DMS53 treated with DMSO at 0.1 percent for 48 hours (cell line): Measurements from ENCODE around the gene NADSYN1.
A peak's percentile ranks its signal among the peaks of the same experiment; 100 is the strongest.

Experiments
- DNase-seq: peaks from one replicate; lab custom pipeline; 2025; ENCODE audit not compliant: unreplicated experiment; lab: John Stamatoyannopoulos, UW

NADSYN1 gene

DNA sequence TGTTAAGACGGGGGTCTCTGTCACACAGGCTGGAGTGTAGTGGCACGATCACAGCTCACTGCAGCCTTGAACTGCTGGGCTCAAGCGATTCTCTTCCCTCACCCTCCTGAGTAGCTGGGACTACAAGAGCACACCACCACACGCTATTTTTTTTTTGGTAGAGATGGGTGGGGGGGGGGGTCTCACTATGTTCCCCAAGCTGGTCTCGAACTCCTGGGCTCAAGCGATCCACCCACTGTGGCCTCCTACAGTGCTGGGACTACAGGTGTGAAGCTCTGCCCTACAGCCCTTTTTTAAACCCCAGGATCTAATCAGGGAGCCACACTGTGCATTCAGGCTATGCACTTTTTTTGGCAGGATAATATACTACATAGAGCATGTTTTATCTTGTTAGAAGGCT, 3.4 kb upstream of the NADSYN1 start:
- no peak for DNase-seq

DNA sequence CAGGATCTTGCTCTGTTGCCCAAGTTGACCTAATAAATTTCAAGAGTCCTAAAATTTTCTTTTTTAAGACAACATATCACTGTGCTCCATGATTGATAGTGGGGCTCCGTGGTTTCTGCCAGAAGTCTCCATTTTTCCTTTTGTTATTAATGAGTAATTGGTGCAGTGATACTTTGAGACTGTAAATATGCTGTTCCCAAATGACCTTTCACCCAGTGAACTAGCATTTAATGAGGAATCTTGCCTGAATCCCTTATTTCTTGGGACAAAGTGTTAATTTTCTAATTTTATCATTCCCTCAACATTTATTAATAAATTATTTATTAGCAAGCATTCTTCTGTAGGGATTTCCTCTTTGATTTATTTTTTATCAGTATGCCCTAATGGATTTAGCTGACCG, 2.5 kb upstream of the NADSYN1 start:
- no peak for DNase-seq

DNA sequence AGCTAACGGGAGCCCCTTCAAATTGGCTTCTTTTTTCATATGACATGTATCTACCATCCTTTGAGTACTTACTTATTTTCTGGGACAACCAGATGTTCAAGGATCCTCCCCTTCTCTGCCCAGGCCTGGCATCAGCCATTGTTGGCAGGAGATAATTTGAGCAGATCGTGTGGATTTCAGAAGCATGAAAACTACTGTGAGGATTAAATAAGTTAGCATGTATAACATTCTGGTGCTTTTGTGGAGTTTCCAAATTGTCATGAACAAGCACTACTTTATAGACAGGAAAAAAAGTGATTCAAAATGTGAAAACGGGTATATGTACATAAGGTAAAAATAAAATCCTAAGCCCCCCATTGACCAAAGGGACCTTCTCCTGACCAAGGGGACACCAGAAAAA, 2.1 kb upstream of the NADSYN1 start:
- no peak for DNase-seq

DNA sequence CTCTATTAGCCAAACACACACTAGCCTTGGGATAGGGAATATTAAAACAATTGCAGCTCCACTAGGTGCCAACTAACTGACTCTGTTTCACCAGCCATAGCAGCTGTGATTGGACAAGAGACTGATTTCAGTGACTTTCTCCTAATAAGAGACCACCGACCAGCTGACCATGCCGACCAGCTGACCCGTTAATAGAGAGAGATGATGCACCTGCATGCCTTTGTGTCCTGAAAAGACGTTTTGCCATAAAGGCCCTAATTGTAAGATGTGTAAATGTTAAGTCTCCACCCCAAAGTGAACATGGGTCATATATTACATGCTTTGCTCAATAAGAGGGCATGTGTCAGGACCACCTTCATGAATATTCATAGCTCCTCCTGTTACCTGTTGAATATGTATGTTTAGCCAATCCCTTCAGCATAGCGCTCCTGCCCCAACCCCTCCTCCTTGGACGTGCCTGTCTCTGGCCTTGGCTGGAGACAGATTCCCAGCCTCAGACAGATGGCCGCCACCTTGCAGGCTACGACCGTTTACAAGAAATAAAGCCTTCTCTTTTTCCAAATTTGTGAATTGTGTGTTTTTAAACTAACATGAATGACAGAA, 1.3 kb upstream of the NADSYN1 start:
- peak; percentile 62 for DNase-seq

DNA sequence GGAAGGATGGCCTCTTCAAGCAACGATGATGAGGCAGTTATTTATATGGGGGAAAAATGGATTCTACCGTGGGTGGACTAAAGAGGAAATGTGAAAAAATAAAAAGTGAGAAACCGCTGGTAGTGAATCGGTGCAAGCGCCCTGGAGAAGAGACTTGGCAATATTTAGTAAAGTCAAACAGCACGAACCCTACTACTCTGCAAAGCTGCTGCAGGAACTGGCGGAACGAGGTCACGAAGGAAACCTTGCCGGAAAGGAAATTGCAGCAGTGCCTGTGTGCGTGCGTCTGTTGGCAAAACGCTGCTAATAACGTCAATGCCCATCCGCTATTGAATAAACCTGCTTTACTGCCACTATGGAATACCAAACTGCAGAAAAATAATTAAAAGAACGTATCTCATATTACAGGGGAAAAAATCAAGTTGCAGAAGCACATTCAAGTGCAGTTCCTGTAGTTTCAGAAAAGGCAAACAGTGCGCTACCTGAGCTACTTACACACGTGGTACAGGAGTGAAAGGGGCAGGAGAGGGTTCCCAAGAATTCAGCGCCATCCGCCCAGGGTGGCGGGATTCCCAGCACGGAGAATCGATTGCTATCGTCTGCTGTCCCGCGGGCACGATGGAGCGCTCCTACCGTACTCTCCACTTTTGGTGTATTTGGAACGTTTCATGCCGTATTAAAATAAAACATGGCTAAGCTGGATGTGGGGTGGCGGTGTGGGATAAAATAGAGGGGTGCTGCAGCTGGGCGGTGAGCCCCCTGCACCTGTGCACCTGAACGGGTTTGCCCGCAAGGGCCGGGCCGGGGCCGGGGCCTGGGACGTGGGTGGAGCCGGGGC, 585 bp upstream of the NADSYN1 start:
- DNase-seq, result peak; percentile 91

DNA sequence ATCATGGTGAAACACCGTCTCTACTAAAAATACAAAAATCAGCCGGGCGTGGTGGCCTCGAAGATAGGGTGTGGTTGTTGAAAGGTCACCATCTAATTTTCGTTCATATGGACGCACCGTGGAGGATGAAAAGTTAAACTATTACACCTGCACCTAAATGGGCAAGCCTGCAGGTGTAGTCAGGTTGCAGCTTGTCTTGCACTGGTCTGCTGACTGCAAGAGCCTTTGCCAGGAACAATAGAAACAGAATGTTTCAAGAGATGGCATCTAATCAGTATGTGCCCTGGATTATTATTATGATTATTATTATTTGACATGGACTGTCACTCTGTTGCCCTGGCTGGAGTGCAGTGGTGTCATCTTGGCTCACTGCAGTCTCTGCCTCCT, 908 bp downstream of the NADSYN1 start:
- DNase-seq, result no peak

DNA sequence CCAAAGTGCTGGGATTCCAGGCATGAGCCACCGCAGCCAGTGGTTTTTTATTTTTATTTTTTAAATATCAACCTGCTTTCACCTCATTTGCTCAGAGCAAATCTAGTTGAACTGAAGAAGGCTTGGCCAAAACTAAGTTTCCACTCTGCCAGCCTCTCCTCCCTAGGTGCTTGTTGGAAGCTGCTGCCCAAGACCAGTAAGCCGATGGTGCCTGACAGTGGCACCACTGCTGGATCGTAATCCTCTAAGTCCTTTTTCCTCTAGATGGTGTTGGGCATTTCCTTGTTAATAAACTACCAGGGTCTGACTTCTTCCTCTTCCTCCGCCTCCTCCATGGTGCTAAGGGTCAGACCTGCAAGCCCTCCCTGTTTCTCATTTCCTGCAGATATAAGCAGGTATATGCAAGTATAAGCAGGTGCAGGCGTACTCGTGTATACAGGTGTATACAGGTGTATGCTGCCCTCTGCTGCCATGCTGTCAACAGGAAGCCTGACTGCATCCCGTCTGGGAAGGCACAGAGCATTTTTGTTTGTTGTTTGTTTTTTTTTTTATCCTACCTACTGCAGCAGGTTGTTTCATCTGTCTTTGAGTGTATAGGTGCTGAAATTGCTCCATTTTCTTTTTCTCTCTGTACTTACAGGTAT, 1.6 kb downstream of the NADSYN1 start:
- peak; percentile 25 for DNase-seq

DNA sequence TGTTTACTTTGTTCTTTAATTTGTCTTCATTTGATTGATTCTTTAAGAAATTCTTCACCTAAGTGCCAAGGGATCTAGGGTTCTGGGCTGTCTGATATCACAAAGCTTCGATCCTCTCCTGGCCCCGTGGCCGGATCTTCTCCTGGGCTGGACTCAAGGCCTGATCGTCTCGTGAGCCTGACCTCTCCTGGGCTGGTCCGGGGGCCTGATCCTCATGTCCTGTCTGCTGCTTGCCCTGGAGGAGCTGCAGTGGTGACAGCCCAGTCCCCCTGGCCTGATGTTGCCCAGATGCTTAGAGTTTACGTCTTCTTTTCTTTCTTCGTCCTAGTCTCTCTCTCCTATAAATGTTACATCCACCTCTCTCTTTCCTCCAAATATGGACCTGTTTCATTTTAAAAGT, 3.3 kb downstream of the NADSYN1 start:
- DNase-seq, result no peak

DNA sequence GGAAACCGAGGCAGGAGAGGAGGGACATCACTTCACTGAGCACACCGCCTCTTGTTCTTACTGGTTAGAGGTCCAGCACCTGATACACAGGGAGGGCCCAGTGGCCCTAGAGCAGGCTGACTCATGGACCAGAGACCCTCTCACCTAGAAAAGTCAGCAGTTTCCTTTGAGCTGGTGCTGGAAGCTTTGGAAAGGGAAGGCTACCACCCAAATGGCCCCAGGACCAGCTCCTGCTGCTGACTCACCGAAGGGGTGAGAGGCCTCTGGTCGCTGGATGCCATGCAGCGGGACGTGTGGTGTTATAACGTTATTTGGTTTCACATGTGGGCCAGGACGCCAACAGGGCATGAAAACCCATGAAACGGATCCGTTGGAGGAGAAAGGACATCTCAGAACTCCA, 3.8 kb downstream of the NADSYN1 start:
- no peak for DNase-seq

DNA sequence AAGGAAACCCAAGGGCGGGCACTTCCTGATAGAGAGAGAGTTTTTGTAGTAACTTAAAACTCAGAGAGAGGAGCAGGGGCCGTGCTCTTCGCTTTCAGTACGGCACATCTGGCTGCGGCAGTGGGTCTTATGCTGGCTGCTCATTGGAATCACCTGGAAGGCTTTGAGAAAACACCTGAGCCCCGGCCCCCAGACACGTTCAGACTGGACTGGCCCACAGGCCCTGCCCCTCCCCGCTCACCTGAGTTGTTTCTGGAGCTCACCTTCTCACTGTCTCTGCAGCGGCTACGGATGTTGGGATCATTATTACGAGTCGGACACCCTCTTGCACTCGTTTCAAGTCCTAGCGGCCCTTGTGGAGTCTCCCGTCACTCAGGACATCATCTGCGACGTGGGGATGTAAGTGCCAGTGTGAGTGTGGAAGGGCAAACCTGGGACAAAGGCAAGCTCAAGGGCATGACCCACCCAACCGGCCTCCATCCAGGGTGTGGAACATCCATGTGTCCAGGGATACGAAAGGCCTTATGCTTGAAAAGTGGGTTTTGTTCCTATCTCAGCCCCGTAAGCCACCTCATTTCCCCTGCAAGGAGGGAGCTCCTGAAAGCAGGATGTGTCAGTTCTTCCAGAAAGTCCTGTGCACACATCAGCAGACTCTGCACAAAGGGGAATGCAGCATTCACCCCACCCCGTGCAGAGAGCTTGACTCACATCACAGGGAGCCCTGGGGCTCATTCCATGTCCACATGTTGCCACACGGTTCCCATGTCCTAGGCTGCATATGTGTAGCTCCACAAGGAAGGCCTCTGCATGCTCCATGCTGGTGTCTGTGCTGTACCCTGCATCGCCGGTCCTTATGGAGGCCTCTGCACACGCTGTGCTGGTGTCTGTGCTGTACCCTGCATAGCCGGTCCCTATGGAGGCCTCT, 5.4 kb downstream of the NADSYN1 start:
- DNase-seq, result no peak

DNA sequence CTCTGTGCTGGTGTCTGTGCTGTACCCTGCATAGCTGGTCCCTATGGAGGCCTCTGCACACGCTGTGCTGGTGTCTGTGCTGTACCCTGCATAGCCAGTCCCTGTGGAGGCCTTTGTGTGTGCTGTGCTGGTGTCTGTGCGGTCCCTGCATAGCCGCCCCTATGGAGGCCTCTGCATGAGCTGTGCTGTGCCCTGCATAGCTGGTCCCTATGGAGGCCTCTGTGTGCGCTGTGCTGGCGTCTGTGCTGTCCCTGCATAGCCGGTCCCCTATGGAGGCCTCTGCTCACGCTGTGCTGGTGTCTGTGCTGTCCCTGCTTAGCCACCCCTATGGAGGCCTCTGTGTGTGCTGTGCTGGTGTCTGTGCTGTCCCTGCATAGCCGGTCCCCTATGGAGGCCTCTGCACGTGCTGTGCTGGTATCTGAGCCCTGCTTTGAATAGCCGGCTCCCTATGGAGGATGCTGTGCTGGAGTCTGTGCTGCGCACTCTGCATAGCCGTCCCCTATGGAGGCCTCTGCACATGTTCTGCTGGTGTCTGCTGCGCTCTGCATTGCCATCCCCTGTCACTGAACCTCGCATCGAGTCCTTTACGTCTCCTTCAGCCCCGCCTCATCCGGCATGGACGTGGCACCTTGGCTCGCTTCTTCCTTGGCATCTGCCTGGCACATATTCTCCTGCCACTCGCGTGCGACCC, 6.2 kb downstream of the NADSYN1 start:
- DNase-seq, result no peak

DNA sequence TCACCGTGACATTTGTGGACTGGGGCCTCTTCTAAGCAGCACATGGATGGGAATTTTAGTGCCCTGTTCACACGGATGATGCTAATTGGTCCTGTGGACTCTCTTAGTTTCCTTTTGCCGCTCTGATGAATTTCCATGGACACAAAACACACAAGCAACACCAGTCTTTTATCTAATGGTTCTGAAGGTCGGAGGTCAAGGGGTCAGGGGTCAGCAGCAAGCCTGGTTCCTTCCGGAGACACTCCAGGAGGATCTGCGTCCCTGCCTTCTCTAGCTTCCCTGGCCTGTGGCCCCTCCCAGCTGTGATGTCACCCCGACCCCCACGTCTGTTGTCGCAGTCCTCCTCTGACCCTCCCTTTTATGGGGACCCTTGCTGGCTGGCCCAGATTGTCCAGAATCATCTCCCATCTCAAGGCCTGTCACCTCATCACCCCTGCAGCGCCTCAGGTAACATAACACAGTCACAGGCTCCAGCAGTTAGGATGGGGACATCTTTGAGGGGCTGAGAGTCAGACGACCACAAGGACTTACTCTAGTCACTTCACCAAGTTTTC, 6.8 kb downstream of the NADSYN1 start:
- no peak for DNase-seq

DNA sequence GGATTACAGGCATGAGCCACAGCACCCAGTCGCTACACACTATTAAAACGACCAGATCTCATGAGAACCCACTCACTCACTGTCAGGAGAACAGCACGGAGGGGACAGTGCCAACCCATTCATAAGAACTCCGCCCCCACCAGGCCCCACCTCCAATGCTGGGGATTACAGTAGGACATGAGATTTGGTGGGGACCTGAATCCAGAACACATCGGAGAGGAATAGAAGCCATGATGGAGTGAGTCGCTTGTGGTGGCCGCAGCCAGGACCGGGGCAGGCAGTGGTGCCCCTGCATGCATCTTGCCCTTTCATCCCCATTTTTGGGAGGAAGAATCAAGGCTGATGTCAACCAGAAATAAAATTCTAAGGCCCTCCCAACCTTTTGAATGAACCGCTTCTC, 8.7 kb downstream of the NADSYN1 start:
- DNase-seq, result no peak

DNA sequence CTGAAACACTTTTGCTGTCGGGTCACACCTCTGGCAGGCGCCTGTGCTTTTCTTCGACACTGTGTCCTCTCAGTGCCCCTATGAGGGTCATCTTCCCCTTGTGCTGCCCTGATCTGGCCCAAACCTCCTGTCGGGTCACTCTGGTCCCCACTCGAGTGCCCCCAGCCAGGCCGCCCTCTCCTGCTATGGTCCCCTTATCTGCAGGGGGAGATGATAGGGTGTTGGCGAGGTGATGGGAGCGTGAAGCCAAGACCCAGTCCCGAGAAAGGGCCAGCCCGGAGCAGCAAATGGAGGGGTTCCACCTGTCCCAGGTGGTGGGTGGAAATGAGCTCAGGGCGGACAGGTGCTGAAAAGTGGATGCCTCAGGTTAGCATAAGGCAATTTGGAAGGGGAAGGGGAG, 9.7 kb downstream of the NADSYN1 start:
- DNase-seq, result no peak

DNA sequence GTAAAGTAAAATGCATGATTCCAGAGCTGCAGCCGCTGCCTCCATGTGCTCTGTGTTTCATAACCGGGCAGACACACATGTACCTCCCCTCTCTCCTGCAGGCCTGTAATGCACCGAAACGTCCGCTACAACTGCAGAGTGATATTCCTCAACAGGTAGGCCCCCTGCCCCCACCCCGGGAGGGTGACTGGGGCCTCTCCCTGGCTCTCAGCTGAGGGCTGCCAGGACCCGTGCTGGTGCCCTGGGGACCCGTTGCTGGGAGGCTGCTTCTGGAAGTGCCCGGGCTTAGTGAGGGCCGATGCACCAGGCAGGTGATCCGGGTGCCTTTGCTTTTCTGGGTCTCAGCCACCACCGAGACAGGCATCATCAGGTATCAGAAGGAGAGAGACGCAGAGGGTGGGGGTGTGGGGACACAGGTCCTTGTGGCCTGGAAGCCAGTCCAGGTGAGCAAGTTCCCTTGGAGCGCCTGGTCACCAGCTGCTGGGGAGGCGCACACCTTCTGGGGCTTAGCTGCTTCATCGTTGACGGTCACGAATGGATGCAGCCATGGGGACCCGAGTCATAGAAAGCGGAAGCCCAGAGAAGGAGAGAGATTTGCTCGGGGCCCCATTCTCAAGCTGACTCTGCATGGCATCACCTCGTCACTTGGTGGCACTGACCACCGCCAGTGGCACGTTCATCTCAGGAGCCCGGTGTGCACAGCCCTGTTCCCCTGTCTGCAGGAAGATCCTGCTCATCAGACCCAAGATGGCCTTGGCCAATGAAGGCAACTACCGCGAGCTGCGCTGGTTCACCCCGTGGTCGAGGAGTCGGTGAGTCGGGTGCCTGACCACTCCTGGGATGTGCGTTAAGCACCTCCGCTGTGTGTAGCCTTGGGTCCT, 10.6 kb downstream of the NADSYN1 start:
- DNase-seq, result no peak

DNA sequence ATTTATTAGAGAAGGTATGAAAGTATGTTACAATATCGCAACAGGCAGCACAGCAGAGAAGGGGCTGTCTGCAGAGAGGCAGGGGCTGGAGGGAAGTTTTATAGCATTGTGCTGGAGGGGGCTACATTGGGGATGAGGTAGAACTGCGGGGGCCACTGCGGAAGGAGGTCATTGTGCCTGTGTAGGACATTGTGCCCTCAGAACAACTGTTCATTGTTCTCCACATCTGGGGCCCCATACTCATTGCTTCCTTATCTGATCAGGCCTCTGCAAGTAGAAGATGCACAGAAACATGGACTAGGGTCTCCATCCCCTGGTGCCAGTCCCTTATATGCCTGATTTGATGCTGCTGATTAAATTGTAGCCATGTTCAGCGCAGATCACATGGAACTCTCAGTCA, 12.1 kb downstream of the NADSYN1 start:
- no peak for DNase-seq

DNA sequence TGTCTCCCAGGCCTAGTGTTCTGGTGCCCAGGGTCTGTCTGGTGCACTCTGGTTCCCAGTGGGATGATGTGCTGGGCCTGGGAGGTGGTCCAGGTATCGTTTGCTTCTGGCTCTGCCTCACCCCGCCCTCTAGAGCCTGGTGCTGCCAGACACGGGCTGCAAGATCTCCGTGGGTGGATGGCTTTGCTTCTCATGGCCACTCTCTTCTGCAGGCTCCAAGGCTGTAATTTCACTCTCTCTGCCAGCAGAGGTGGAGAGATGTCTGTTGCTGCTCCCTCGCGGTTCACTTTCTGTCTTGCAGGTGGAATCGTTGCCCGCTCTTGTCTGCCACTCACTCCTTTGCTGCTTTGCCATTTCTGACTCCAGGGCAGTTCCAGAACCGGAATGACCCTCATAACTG, 13.4 kb downstream of the NADSYN1 start:
- DNase-seq, result no peak

DNA sequence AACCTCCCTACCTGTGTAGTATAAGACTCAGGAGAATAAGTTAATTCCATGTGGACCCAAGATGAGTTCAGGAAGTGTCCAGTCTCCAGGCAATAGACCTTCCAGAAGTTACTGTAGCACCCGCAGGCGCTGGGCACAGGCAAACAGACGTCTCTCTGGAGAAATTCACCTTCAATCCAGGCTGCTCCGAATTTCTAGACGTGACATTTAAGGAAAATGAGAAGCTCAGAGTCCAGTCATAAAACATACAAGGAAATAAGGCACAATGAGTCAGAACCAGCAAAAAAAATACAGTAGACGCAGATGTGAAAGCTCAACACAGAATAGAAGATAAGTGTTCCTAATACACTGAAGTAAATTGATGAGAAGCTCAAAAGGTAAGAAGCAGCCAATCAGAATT, 14.2 kb downstream of the NADSYN1 start:
- DNase-seq, result no peak

DNA sequence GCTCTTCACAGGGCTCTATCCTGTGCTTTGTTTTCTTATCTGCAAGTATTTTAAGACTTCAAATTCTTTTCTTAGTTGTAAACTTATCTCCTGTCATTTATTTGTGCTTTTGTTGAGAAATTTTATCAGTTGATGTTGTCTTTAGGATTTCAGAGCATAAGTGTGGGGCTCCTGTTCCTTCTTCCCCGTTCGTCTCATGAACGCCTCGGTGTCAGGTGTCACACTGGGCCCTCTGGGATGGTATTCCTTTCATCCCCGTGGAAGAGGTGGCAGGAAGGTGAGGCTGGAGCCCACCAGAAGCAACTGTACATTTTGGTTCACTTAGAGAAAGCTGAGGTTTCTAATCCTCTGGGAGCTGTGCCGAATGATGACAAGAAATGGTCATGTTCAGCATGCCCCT, 17.9 kb downstream of the NADSYN1 start:
- no peak for DNase-seq
